Mucosa of gallbladder (tissue), 1 donor: ENCODE data around the gene ATP6V1B1. TPM values are rescaled to one million over a fixed set of nuclear protein-coding genes. Genes with fewer than 3 reads are reported as not detected.

Source experiments
- DNase-seq: peaks from one replicate; pipeline ENCODE4 v3.0.0-alpha.2; 2020; ENCODE audit warnings: low spot score
- total RNA-seq: library from RNA; stranded (reverse); gene quantifications from one replicate; pipeline ENCODE4 v1.2.1, GENCODE V29; 2021
- donor health status: DM: no; HTN: no; CAD: no.

Gene ATP6V1B1
- total RNA-seq, 1 donor from 2014 or later: 1.6 TPM

DNA sequence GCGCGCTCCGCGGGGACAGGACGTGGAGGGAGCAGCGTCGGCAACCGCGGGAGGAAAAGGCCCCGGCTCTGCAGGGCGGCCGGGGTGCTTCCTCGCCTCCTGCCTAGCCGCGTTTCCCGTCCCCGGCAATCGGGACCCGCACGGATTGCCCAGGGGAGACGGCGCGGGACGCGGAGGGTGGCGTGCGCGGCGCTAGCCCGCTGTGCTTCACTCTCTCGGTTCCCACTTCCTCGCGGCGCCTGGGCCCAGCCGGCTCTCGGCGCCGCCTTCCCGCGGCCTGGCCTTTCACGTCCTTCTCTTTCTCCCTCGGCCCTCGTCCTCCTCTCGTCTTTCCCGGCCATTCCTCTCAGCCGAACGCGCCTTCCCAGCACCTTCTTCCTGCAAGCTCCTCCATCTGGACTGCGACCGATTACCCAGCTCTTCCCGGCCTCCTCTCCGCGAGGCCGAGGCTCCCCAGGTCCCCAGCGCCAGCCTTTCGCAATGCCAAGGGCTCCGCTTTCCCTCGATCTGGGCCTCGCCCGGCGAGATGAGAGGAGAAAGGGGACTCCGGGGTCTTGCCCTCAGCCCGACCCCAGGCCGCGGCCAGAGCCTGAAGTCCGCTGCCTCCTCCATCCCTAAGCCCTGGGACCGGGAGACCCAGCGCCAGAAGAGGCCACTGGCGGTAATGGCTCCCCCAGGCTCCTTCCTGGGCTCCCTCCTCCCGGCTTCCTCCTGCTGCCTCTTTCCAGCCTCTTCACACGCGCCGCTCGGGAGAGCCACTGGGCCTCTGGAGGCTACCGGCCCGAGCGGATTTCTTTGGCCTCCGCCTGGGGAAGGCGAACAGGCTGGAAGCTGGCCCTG lies 34.3 kb upstream of the ATP6V1B1 start:
- DNase-seq: no peak

DNA sequence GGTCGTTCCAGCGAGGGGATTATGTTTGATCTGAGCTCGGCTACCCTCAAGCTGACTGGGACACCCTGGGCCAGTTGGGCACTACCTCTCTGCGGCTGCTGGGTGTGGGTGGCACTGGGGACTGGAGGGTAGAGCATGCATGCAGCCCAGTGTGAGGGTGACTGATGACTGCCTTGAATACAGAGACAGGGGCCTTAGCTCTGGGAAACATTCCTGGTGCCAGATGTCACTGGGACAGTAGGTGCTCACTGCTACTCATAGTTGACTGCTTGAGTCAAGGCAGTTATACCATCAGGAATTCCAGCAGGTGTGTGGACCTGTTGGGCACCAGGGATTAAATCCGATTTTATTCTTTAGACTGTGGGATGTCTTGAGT lies 33.6 kb upstream of the ATP6V1B1 start:
- DNase-seq: no peak

DNA sequence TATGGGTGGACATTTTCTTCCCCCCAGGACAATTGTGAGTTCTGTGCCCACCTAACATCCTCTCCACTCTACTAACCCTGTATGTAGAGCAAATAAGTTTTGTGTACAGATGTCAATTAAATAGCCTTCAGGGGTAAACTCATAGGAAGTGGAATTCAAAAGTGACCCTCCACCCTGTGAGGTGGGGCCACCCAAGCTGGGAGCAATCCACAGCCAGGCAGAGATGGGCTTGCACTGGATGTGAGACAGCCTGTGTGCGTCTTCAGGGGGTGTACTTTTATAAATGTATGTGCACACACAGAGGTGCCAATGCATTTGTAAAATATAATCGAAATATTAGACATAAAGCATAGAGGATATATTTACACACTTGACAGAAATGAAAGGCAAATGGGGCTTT lies 33.1 kb upstream of the ATP6V1B1 start:
- no peak for DNase-seq

DNA sequence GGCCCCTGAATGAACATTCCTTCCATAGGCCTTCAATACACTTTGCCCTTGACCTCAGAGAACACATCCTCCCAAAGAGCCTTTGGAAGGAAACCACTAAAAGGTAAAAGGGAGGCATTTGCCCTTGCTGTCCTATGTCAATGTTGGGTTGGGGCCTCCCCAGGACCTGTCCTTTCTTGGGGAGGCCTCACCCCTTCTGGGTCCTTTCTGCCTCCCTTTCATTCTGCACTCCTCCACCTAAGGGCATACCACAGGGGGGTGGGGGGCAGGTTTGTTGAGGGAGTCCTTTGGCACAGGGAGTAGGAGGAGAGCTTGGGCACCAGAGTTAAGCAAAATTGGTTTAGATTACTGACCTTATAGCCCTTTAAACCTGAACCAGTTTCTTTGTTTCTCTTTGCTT lies 32.5 kb upstream of the ATP6V1B1 start:
- no peak for DNase-seq

DNA sequence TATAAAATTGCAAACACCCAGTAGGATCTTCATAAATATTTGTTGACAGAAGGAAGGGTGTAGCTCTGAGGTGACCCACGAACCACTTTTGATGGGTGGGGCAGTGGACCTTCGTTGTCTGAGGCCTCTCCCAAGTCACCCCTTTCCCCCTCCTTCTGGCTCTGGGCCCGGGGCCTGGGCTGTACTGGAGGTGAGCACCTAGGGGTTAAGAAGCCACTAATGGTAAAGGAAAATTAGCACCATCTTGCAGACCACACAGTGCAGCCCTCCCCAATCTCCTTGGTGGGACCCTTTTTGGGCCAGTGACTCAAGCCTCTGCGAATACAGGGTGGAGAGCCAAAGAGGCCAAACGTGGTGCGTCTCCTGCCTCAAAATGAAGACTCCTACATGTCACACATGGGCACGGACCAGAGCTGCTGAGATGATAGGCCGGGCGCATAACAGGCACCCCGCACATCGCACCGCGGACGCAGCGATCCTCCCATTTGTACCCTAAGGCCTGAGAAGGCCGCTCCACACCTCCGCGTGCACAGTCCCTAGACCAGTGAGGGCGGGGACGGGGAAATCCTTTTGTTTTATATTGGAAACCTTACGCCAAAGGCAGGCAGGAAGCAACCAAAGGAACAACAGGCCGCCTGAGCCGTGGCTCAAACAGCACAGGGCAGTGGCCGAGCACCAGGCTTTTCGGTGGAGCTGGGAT lies 31.9 kb upstream of the ATP6V1B1 start:
- no peak for DNase-seq

DNA sequence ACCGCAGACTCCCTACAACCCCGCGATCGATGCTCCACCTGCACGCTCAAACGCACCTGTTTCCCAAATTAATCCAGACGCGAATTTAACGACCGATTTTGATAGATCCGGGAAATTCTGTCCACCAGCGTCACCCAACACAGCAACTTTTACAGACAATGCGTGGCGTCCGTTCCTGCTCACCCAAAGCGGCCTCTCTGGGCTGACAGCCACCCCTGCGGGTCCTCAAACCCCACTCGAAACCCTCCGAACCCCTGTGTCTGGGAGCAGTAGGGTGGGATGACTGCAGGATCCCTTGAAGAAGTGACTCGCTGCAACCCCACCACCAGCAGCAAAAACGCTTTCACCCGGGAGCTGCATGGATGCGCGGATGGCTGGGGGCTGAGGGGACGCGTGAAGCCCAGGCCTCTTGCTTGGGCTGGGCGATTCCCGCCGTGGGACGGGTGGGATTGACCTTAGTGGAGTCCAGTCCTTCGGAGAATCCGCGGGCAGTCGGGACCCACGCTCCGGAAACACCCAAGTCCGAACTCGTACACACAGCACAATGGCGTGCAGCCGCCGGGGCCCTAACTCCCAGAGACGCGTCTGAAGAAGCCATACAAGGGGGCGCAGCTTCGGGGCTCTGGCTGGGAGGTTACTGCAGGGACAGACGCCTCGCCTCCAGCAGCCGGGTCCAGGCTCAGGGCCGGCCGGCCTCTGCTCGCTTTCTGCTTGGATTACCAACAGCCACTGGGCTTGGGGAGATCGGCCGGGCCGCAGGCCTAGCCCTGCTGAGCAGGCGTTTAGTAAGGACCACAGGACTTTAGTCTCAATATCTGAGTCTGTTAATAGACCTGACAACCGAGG lies 31.1 kb upstream of the ATP6V1B1 start:
- no peak for DNase-seq

DNA sequence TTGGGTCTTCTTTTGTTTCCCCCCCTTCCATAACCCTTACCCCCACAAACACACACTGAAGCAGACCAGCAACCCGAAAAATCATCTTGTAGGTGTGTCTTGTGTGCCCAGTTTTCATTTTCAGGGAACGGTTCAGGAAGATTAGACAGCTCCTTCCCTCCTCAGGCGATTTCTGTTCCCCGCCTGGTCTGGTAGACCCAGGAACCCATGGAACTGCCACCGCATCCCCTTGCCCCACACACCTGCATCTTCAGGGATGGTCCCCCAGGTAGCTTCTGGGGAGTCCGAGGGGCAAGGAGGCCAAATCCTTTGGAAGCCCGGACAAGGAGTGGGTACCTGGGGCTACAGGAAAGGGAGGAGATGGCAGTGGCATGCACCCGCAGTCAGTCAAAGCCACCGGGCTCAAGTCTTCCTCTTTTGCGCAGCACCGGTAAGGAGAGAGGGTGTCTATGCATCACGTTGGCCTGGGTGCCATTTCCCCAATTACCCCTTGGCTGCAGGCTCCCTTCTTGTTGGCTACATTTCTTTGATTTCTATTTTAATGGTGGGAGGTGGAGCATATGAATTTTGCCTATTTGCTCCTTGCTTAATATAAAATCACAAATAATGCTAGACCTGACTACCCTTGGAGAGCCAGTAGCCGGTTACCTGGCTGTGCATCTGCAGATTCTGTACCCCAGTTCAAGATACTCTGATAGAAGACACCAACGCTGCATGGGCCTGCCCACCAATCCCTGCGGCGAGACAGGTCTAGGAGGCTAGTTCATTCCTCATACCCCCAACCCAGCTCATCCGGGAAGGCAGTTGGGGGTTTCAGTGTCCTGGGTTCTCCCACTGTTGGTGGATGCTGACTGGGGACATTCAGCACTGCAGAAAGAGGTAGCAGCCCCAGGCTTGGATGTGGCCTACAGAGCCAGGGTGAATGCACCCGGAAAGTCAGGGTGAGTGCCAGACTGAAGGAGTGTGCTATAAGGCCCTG lies 30.0 kb upstream of the ATP6V1B1 start:
- DNase-seq: peak; percentile 5

DNA sequence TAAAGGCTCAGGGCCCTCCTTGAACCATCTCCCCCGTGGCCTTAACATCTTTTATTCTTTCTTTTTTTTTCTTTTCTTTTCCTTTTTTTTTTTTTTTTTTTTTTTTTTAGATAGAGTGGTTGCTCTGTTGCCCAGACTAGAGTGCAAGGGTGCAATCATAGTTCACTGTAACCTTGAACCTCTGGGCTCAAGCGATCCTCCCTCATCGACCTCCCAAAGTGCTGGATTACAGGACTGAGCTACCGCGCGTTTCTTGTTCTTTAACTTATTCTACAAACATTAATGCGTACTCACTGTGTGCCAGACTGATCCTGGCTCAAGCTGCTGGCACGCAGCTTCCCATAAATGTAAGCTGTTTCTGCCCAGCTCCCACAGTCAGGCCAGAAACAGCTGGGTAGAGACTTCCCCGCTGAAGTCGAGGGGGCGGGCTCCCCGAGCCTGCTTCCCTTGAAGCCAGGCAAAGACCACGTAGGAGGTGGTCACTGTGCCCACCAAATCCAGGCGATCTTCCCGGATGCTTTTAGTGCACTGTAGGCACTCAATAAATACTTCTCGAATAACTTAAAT lies 29.2 kb upstream of the ATP6V1B1 start:
- peak; percentile 2 for DNase-seq

DNA sequence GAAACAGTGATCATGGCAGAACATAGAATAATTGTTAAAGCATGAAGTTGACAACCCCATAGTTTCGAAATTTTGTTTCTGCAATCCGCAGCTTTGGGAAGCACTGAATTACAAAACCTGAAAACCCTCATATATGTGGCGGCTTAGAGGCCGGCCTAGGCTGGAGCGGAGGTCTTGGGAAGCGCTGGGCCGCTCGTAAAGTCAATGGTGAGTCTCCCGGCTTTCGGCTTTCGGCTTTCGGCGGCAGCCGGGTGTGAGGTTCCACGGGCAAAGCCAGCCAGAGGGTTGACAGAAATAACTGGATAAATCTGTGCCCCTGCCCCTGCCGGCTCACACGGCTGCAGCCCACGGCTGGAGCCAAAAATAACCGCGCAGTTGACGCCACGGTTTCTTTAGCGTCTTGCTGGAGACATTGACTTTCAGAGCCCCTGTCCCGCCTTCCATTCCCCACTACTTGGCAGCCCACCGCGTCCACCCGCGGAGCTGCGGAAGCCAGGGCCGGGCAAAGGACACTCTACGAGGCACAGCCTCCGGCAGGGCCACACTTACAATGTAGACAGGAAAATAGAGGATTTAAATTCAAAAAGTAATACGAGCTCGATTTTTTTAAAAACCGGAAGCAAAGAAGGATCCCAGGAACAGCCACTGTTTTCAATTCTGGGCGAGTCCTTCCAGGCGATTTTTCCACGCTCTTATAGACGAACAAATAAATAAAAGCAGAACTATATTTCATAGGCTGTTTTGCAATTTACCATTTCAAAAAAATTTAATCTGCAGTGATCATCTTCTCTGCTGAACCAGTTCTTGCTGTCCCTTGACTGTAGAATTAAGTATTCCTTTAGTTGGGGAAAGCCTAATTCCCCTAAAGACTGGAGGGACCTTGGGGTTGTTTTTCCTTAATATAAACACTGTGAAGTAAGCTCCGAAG lies 28.3 kb upstream of the ATP6V1B1 start:
- DNase-seq: no peak

DNA sequence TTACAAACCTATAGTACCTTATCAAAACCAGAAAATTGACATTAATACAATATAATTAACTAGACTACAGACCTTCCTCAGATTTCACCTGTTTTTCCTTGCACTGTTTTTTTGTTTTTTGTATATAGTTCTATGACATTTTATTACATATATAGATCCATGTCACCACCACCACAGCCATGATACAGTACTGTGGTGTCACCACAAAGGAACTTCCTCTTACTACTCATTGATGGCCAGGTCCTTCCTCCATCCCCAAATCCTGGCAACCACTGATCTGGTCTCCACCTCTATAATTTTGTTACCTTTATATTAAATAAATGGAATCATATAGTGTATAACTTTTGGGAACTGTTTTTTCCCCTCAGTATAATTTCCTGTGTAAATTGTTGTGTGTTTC lies 19.4 kb upstream of the ATP6V1B1 start:
- no peak for DNase-seq

DNA sequence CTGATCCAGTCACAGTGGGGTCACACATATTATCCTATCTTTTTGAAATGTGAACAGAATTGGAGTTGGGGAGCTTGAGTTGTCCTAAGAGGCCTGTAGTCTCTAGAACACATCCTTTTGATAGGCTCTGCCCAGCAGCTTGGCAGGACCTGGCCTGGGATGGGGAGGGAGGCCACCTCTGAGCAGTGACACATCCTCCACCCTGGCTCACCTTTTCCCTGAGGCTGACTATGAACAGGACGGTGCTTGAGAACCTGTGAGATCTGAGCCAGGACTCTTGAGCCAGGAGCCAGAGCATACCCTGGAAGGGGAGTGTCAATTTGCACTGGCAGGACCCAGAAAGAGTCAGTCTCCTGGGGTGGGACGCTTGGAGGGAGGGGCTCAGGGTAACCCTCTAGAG lies 17.7 kb upstream of the ATP6V1B1 start:
- DNase-seq: no peak

DNA sequence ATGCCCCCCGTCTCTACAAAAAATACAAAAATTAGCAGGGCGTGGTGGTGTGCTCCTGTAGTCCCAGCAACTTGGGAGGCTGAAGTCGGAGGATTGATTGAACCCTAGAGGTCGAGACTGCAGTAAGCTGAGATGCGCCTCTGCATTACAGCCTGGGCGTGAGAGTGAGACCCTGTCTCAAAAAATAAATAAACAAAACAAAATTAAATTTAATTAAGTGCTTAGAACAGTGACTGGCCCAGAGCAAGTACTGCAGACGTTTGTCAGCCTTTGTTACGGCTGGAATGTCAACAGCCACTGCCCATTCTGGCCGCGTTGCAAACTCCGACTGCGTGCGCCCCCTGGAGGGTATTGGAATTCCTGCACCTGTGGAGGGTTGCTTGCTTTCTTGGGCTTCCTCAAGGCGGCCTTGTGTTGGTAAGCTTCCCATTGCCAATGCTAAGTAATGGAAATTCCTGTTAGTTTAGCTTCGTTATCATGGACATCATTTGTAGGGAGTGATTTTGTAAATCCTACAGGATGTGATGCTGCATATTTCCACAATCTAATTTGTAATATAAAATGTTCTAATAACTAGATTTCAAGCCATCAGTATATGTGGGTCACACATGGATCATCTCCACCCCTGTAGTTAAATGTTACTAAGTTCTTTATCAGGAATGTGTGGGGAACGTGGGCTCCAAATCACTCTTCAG lies 15.9 kb upstream of the ATP6V1B1 start:
- peak; percentile 82 for DNase-seq

DNA sequence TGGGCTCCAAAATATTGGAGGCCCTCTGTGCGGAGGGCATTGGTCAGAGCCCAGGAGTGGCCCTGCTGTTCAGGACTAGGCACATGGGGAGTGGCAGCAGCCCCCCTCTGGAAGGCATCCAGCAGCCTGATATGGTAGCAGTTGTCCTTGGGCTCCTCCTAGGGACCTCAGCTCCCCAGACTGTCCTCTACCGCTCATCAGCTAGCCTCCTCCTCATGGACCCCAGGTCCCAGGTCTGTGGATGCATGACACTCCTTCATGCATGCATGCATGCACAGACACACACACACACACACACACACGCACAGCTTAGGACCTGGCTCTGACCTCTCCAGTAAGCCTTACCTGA lies 15.4 kb upstream of the ATP6V1B1 start:
- no peak for DNase-seq

DNA sequence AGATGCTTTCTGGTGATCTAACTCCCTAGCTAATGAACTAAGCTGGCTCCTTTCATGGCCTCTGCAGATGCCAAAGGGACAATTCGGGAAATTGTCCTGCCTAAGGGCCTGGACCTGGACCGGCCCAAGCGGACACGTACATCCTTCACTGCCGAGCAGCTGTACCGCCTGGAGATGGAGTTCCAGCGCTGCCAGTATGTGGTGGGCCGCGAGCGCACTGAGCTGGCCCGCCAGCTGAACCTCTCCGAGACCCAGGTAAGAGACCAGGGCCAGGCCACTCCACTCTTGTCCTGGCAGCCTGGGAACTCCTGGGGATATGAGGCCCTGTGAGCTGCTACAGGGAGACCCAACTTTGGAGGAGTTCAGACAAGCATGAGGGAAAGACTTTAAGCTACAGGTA lies 14.7 kb upstream of the ATP6V1B1 start:
- DNase-seq: no peak

DNA sequence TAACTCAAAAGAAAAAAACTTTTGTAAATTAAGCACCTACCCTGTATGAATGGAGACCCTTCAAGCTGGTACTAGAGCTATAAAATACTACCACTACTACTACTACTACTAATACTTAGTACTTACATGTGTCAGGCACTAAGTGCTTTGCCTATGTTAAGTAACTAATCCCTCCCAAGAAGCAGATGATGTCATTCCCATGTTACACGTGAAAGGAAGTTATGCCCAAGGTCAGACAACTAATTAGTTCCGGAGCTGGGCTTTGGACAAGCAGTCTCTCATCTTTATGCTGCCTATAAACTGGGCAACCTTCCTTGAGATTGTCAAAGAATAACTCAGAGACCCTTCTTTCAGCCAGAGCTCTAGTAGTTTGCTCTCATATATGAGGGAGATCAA lies 13.9 kb upstream of the ATP6V1B1 start:
- DNase-seq: no peak

DNA sequence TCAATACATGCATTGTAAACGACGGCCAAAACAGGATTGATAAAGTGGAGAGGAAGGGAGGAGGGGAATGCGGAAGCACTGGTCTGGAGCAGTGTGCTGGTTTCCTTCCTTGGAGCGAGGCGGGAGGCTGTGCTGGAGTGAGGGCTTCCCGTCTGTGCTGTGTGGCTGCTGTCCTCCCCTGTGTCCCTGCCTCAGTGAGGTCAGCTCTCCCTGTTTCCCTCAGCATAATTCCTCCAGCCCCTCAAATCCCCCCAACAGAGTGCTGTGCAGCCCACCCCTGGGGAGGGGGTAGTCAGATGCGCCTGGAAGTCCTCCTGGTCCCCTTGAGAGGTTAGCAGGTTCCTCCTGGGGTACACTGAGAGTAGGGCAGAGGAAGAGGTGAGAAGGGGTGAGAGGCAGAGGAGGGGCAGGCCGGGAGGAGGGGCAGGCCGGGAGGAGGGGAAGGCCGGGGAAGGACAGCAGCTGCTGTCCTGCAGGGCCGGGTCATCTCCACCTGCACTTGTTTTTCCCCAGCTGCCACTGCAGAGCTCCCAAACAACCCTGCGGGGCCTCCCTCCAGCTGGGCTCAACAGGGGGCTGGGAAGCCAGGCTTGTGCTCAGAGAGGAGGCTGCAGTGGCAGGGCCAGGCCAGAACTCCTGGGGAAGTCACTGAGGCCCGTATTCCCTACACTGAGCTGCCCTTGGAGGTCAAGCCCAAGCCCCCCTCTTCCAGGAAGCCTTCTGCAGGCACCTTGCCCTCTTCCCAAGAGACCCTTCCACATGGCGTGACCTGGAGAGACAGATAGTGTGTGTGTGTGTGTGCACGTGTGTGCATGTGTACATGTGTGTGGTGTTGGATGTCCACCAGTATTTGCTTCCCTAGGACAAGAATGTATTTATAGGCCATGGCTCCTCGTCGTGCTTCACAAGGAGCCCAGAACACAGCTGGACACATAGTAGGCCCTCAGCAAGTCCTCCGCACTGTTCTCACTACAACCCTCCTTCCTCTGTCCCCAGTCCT lies 13.2 kb upstream of the ATP6V1B1 start:
- no peak for DNase-seq

DNA sequence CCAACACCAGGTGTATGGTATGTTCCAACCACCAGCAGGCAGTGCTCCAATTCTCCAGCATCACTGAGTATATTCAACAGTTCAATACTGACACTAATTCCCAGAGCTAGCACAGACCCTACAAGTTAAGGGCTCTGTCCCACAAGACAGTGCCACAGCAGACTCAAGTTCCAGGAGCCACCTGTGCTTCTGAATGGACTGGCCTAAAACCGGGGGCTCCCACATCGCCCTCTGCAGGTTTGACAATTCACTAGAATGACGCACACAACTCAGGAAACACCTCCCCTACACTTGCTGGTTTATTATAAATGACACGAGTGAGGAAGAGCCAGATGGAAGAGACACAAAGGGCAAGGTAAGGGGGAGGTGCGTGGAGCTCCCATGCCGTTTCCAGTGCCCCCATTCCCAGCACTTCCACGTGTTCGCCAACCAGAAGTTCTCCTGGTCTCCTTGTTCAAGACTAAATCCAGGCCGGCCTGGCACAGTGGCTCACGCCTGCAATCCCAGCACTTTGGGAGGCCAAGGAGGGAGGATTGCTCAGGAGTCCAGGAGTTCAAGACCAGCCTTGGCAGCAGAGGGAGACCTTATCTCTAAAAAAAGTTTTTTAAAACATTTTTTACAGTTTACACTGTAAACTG lies 12.2 kb upstream of the ATP6V1B1 start:
- no peak for DNase-seq

DNA sequence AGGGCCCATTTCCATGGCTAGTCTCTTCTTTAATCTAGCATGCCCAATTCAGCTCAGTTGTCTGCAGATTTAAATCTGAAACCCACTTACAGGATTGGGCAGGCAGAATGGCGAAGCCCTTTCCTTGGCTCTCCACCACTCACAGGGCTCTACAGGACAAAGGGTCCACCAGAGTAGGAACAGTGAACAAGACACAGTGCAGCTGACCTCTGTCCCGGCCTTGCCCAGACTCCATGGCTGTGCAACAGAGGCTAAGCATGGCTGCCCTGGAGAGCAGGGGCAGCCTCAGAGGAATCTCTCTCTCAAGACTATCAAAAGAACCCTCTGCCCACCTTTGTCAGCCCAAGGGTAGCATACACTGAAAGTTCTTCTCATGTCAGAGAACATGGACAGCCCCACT lies 9.7 kb upstream of the ATP6V1B1 start:
- DNase-seq: no peak
